Measurements from ENCODE around the gene CRAMP1.

Gene CRAMP1

DNA sequence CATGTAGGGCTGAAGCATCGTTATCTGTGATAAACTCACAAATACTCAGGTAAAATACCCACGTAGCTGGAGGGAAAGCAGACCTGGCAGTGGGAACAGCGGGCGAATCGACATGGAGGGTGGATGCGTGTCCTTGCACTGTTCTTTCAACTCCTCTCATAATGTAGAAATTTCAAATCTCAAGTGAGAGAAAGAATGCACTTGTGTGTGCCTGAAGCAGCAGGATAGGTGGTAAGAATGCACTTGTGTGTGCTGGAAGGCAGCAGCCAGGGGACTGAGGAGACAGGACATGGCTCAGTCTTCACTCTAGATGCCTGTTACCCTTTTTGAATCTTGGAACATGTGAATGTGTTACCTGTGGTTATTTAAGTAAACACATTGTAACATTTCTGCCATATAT lies 10.7 kb upstream of the CRAMP1 start:
- Histone ChIP-seq H3K4me3 (ENCODE audit: low read length) (no peak overlapping the region), H3K9me3 (replicated peaks; ENCODE audit: insufficient read depth, low read length) (no peaks in the 10 kb centered on the region), H3K4me1 (ENCODE audit: low read length) (no peaks in the 10 kb centered on the region), H3K9ac (ENCODE audit: low read length) (no peak overlapping the region), H3K27ac (ENCODE audit: low read length) (no peak overlapping the region), H3K9me2 (replicated peaks; ENCODE audit: insufficient read depth, low read length) (no peaks in the 10 kb centered on the region), H2AFZ (ENCODE audit: low read length) (no peak overlapping the region), H3K36me3 (replicated peaks; ENCODE audit: insufficient read depth, low read length) (no peaks in the 10 kb centered on the region), H4K20me1 (ENCODE audit: insufficient read depth, low read length) (no peaks in the 10 kb centered on the region), H3K79me2 (ENCODE audit: low read length) (no peaks in the 10 kb centered on the region), H3F3A (ENCODE audit: insufficient read depth, low read length) (no peaks in the 10 kb centered on the region), H3K27me3 (replicated peaks; ENCODE audit: insufficient read depth, low read length) (no peaks in the 10 kb centered on the region), H3K4me2 (ENCODE audit: low read depth, low read length) (no peak overlapping the region)
- DNase-seq, result no peak
- TF ChIP-seq EZH2 (optimal IDR thresholded peaks at IDR 0.05; ENCODE audit: low read depth, low read length) (no peak), EZH2phosphoT487 (IDR thresholded peaks at IDR 0.05; ENCODE audit: low read length) (no peak)
- TF ChIP-seq, protein P1, sequence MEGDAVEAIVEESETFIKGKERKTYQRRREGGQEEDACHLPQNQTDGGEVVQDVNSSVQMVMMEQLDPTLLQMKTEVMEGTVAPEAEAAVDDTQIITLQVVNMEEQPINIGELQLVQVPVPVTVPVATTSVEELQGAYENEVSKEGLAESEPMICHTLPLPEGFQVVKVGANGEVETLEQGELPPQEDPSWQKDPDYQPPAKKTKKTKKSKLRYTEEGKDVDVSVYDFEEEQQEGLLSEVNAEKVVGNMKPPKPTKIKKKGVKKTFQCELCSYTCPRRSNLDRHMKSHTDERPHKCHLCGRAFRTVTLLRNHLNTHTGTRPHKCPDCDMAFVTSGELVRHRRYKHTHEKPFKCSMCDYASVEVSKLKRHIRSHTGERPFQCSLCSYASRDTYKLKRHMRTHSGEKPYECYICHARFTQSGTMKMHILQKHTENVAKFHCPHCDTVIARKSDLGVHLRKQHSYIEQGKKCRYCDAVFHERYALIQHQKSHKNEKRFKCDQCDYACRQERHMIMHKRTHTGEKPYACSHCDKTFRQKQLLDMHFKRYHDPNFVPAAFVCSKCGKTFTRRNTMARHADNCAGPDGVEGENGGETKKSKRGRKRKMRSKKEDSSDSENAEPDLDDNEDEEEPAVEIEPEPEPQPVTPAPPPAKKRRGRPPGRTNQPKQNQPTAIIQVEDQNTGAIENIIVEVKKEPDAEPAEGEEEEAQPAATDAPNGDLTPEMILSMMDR (IDR thresholded peaks at IDR 0.05; ENCODE audit: low read length), result no peak

DNA sequence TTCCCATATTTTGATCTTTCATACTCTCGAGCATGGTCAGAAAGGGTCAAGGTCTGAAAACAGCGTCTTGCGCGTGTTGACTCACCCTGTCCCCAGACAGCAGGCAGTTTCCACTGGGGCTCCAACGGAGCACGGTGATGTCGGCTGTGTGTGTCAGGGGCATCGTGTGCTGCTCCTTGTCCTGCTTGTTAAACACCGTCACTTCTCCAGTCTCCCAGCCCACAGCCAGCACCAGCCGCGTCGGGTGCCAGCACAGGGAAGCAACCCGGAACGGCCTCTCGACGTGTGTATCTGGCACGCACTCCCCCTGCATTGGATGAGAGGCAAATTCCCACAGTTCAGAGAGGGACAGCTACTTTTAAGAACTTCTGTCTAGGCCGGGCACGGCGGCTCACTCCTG lies 9.9 kb upstream of the CRAMP1 start:
- no peaks in the 10 kb centered on the region for H3K9me2 ChIP-seq (replicated peaks; ENCODE audit: insufficient read depth, low read length)
- TF ChIP-seq EZH2phosphoT487 (IDR thresholded peaks at IDR 0.05; ENCODE audit: low read length) (no peak), EZH2 (optimal IDR thresholded peaks at IDR 0.05; ENCODE audit: low read depth, low read length) (no peak)
- TF ChIP-seq, protein P1 (IDR thresholded peaks at IDR 0.05; ENCODE audit: low read length), result no peak
- no peaks in the 10 kb centered on the region for H3K36me3 ChIP-seq (replicated peaks; ENCODE audit: insufficient read depth, low read length)

GRCh38 chr16:1606774-1607173 lies 5.4 kb upstream of the CRAMP1 start:
- Histone ChIP-seq H3K4me2 (ENCODE audit: low read depth, low read length) (no peak overlapping the region), H3K9ac (ENCODE audit: low read length) (no peak overlapping the region), H3K79me2 (ENCODE audit: low read length) (no peaks in the 10 kb centered on the region), H3F3A (ENCODE audit: insufficient read depth, low read length) (peaks cover 12% of the 10 kb centered on the region), H3K36me3 (replicated peaks; ENCODE audit: insufficient read depth, low read length) (no peaks in the 10 kb centered on the region), H3K4me1 (ENCODE audit: low read length) (0 out of 2 replicates have a peak, but pooled peaks cover 11% of the 10 kb centered on the region), H4K20me1 (ENCODE audit: insufficient read depth, low read length) (no peaks in the 10 kb centered on the region), H3K4me3 (ENCODE audit: low read length) (no peak overlapping the region), H3K9me2 (replicated peaks; ENCODE audit: insufficient read depth, low read length) (no peaks in the 10 kb centered on the region), H3K9me3 (replicated peaks; ENCODE audit: insufficient read depth, low read length) (no peaks in the 10 kb centered on the region), H3K27ac (ENCODE audit: low read length) (no peak overlapping the region), H3K27me3 (replicated peaks; ENCODE audit: insufficient read depth, low read length) (no peaks in the 10 kb centered on the region), H2AFZ (ENCODE audit: low read length) (no peak overlapping the region)
- no peak for TF ChIP-seq EZH2 (optimal IDR thresholded peaks at IDR 0.05; ENCODE audit: low read depth, low read length)
- no peak for DNase-seq

More for the DNA sequence above, 9.9 kb upstream of the CRAMP1 start:
- Histone ChIP-seq H4K20me1 (ENCODE audit: insufficient read depth, low read length) (no peaks in the 10 kb centered on the region), H2AFZ (ENCODE audit: low read length) (no peak overlapping the region), H3F3A (ENCODE audit: insufficient read depth, low read length) (no peaks in the 10 kb centered on the region), H3K4me1 (ENCODE audit: low read length) (no peaks in the 10 kb centered on the region), H3K79me2 (ENCODE audit: low read length) (no peaks in the 10 kb centered on the region), H3K4me3 (ENCODE audit: low read length) (no peak overlapping the region), H3K9me3 (replicated peaks; ENCODE audit: insufficient read depth, low read length) (no peaks in the 10 kb centered on the region), H3K27me3 (replicated peaks; ENCODE audit: insufficient read depth, low read length) (no peaks in the 10 kb centered on the region), H3K4me2 (ENCODE audit: low read depth, low read length) (no peak overlapping the region), H3K27ac (ENCODE audit: low read length) (no peak overlapping the region), H3K9ac (ENCODE audit: low read length) (no peak overlapping the region)
- DNase-seq, result no peak

- Histone ChIP-seq H3K9me2 (replicated peaks; ENCODE audit: insufficient read depth, low read length) (no peaks in the 10 kb centered on the region), H3K36me3 (replicated peaks; ENCODE audit: insufficient read depth, low read length) (no peaks in the 10 kb centered on the region), H3K4me3 (ENCODE audit: low read length) (no peak overlapping the region), H3K9me3 (replicated peaks; ENCODE audit: insufficient read depth, low read length) (no peaks in the 10 kb centered on the region), H3K27me3 (replicated peaks; ENCODE audit: insufficient read depth, low read length) (no peaks in the 10 kb centered on the region), H3K4me2 (ENCODE audit: low read depth, low read length) (no peak overlapping the region), H2AFZ (ENCODE audit: low read length) (no peak overlapping the region), H3K4me1 (ENCODE audit: low read length) (0 out of 2 replicates have a peak, but pooled peaks cover 11% of the 10 kb centered on the region), H3K79me2 (ENCODE audit: low read length) (peaks cover 5% of the 10 kb centered on the region), H3F3A (ENCODE audit: insufficient read depth, low read length) (peaks cover 17% of the 10 kb centered on the region), H3K27ac (ENCODE audit: low read length) (no peak overlapping the region), H4K20me1 (ENCODE audit: insufficient read depth, low read length) (no peaks in the 10 kb centered on the region), H3K9ac (ENCODE audit: low read length) (no peak overlapping the region)
- TF ChIP-seq EZH2phosphoT487 (IDR thresholded peaks at IDR 0.05; ENCODE audit: low read length) (no peak), EZH2 (optimal IDR thresholded peaks at IDR 0.05; ENCODE audit: low read depth, low read length) (no peak)
- TF ChIP-seq, protein P1 (IDR thresholded peaks at IDR 0.05; ENCODE audit: low read length), result no peak
- DNase-seq, result no peak
Observed at GRCh38 chr16:1607971-1608370, 4.2 kb upstream of the CRAMP1 start.
